Stimulated activated CD8-positive, alpha-beta memory T cell treated with anti-CD3 and anti-CD28 coated beads, Interleukin-7, amount 100 ng/mL, for 48 hours (primary cell): ENCODE measurements around the gene RPUSD3.
A peak's percentile ranks its signal among the peaks of the same experiment; 100 is the strongest.
"Not testable (repeated sequence)": the region's sequence is repeated elsewhere in the genome, so short reads cannot be mapped to it uniquely, and the experiment has no call there.

Experiments
- DNase-seq, 2 donors: peaks; one replicate each; pipeline ENCODE4 v3.0.0-alpha.2; 2020; ENCODE audit warnings: low read depth in 1 of 2; ENCODE audit errors: extremely low read depth in 1 of 2

Gene RPUSD3

DNA sequence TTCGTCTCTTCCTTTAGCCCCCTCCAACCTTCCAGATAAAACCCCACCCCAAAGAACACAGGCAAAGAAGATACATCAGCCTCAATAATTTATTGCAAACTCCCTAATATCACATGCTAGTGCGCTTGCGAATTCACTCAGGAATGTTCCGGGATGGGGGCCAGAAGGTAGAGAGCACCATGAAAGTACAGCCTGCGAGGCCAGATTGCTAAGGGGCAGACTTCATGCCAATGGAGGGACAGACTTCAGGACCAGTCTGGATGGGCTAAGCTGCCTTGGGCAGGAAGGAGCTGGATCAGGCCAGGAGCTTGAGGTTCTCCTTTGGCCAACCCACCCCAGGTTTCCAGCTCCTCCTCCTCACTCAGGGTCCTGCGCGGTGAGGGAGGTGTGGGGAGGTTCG lies 22.8 kb upstream of the RPUSD3 start:
- no peak for DNase-seq

DNA sequence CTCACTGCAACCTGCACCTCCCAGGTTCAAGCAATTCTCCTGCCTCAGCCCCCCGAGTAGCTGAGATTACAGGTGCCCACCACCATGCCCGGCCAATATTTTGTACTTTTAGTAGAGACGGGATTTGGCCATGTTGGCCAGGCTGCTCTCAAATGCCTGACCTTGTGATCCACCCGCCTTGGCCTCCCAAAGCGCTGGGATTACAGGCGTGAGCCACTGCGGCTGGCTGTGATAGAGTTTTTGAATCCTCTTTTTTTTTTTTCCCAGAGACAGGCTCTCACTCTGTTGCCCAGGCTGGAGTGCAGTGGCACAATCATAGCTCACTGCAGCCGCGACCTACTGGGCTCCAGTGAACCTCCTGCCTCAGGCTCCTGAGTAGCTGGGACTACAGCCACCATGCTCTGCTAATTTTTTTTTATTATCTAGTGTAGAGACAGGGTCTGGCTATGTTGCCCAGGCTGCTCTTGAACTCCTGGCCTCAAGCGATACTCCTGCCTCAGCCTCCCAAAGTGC lies 21.4 kb upstream of the RPUSD3 start:
- DNase-seq: not testable (repeated sequence)

DNA sequence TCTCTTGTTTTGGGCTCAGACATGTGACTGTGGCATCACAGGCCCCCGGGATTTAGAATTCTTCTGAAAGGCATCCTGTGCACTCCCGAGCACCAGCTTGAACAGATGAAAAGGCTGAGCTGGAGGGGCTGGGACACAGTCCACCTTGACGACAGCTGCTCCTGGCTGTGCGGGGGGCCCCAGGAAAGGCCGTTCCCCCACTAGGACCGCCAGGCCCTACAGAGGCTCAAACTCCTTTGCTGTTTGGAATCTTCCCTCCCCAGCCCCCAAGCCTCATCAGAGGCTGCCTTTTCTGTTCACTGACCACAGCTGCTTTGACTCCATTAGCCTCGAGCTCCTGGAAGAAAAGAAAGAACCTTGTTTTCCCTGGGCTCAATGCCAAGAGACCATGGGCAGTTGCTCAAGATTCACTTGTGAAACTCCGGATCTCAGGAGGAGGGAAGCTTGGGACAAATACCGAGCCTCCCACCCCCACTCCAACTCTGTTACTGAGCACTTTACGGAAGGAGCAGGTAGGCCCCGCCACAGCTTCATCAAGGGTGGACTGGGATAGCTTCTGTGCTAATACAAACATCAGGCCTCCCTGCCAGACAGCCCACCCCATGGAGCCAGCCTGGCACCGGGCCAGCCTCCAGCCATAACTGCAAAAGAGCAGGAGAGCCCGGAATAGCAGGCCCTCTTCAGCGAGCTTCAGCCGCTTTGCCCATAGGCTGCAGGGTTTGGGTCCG lies 20.6 kb upstream of the RPUSD3 start:
- no peak for DNase-seq

DNA sequence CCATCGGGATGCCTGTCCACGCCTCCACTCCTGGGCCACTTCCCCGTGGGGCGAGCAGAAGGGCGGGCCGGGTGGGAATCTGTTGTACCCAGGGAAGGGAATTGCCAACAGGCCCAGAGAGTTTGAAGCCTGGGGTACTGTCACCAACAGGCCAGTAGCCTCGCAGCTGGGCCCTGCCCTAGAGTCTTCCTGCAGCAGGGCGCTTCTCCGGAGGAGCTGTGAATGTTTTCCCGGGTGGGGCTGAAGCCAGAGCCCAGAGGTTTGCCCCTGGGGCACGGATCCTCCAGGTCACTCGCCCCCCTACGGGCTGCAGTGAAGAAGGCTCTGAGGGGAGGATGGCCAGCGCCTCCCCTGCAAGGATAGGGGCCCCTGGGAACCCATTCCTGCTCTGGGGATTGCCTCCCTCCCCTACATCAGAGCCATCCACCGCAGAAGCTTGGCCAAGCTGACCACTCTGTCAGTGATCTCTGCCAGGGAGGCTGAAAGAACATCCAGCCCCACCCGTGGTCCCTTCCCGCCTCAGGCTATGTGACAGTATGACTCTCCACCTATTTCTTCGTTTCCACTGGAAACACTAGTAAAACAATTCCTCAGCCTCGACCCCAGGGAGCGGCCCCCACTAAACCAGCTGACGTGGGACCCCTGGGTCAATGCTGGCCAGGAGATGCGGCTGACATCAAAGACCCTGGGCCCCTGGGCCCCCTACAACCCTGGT lies 19.4 kb upstream of the RPUSD3 start:
- DNase-seq: no peak

DNA sequence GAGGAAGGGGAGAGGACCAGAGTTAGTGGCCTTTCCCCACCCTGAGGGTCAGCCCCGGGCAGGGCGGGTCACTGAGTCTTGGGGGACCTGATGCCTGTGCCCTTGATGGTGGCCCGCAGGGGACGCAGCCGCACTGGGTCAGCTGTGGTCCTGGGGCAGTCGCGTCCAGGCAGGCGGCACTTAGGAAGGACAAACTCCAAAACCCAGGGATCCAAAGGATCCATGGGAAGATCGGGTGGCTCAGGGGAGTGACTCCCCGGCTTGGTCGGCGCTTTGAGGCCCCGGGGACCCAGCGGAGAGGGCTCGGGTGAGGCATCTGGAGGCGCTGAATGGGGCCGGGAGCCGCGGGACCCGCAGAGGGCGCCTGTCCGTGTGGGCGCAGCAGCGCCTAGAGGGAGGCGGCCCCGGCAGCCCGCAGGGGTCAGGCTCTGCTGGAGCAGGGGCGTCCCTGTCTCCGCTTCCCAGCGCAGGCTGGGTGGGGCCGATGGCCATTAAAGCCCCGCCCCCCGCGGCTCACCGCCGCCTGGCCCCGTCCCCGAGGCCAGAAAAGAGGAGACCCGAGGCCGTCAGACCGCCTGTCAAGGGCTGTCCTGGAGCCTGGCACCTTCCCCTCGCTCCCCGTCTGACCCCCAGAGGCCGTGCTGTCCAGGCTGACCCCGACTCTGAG lies 18.7 kb upstream of the RPUSD3 start:
- DNase-seq: peak; percentile 10 to 16

DNA sequence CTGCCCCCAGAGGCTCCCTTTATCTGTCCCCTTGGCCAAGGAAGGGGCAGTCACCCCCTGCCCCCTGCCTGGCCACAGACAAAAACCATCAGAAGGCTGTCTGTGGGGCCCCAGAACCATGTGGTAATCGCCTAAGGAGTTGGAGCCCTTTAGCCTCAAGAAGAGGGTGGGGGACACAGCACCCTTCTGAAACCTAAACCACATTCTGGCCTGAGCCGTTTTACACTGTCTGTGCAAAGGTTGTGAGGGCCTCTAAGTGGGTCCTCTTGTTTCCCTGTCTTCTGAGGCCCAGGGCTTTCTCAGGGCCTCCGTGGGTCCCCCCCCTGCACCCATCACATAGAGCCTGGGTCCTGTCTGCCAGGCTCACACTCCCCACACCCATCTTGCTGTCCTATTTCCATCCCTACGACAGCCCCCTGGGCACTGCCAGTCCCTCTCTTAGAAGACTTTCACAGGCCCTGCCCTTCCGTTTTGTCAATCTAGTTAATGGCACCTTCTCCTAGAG lies 17.9 kb upstream of the RPUSD3 start:
- no peak for DNase-seq

DNA sequence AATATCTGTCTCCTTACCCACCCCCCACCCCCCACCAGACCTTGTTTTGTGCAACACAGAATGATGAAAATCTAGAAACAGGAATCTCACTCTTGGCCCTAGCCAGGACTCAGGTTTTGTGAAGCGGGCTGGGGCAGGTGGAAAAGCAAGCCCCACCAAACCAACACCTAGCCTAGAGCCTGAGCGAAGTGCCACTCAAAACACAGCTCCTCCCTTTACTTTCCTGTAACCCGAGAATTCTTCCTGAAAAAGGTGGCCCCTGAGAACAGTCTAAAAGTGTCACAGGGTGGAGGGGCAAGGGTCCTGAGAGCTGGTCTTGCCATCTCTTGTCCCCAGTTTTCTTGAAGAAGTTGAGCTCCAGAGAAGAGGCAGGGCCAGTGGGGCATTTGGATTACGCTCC lies 17.4 kb upstream of the RPUSD3 start:
- DNase-seq: no peak

DNA sequence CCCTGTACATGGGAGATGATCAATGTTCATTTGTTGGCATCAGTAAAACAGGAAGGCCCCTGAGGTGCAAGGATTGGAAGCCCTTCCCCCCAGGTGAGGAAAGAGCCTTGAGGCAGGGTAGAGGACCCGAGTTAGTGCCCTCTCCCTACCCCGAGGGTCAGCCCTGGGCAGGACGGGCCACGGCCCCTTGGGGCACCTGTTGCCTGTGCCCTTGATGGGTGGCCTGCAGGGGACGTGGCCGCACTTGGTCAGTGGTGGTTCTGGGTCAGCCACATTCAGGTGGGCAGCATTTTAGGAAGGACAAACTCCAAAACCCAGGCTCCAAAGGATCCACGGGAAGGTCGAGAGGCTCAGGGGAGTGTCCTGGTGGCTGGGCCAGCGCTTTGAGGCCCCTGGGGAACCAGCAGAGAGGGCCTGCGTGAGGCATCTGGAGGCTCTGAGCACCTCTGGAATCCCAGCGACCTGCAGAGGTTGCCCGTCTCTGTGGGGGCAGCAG lies 15.8 kb upstream of the RPUSD3 start:
- no peak for DNase-seq

DNA sequence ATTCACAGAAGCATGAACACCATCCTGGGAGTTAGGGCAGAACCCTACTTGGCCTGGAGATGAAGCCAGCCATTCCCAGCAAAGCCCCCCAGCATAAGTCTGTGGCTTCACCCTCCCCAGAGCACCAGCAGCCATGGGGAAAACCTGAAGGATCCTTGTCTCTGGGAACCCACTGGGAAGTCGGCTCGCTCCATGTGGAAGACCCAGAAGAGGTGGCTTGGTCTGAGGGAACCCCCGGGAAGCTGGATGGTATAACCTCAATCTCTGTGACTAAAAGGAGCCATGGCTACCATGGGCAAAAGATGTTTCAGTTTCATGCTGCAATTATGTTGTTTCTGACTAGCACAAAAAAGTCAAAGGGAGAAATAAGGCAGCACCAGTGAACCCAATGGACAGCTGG lies 11.8 kb upstream of the RPUSD3 start:
- no peak for DNase-seq

DNA sequence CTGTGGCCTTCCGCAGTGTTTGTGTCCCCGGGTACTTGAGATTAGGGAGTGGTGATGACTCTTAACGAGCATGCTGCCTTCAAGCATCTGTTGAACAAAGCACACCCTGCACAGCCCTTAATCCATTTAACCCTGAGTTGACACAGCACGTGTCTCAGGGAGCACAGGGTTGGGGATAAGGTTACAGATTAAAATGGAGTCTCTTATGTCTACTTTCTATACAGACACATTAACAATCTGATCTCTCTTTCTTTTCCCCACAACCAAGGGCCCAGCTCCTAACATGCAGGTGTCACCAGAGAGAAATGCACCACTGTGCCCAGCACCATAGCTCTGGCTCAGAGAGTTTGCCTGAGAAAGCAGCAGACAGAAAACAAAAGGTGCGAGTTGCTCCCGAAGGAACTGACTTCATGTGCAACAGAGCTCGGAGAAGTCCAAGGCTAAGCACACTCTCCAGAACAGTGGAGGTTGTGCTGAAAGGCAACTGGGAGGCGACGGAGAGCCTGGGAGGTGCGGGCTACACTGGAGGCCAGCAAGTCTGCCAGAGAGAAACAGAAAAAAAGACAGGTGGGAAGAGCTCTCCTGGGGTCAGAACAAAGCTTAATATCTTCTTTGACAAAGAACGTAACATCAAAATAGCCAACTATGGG lies 10.6 kb upstream of the RPUSD3 start:
- not testable (repeated sequence) for DNase-seq

DNA sequence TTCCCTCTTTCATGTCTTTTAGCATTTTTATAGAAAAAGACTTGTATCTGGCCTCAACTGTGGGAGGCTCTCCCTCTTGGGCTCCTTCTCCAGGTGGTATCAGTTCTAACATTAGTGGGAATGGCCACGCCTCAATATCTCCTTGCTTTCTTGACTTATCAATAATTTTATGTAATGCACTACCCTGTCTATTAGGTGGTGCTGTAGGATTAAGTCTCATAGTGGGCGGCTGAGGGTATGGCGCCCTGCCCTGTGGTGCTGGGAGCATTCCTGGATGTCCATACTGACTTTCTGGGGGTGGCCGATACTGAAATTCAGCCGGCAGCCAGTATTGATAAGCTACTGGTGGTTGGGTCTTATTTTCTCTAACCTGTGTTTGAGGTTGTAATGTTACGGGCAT lies 8.7 kb upstream of the RPUSD3 start:
- DNase-seq: no peak

DNA sequence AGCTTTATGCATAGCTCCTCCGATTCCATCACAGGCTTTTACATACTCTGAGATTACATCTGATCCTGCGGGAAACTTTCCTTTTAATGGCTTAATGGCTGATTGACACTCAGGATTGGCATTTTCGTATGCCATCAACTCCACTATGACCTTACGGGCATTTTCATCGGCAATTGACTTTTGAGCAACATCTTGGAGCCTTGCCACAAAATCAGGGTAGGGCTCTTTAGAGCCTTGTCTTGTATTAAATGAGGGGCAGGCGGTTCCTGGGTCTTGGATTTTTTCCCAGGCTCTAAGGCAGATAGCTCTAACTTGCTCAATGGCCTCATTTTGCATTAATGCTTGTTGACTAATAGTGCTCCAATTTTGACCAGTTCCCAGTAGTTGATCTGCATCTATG lies 8.1 kb upstream of the RPUSD3 start:
- not testable (repeated sequence) for DNase-seq

DNA sequence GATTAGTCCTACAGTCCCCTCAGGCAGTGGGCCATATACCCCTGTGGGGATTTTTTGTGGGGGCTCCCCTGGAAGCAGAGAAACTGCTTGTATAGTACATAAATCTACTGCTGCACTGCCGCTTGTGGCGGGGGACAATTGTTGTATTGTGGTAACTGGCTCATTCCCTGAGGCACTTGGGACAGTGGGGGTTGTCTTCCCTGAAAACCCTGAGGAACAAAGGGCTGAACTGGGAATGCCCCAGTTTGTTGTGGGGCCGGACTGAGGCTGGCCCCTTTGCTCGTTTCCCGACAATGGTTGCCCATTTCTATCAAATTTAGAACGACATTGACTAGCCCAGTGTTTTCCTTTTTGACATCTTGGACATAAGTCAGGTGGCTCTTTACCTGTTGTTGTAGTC lies 7.6 kb upstream of the RPUSD3 start:
- not testable (repeated sequence) for DNase-seq

DNA sequence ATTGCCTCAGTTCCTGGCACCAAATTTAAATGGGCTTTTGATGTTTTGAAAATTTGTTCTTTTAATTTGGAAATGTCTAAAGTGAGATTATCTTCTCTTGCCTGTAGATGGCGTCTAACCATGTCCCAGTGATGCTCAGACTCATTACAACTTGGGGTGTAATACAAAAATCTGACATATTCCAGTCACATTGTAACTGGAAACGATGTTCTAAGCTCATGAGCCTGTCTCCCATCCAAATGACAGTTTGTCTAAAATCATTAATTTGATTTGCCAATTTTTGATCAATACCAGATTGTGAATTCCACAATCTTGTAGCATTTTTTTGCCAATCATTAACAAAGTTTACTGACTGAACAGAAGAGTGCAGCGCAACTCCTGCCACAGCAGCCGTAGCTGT lies 5.1 kb upstream of the RPUSD3 start:
- not testable (repeated sequence) for DNase-seq

DNA sequence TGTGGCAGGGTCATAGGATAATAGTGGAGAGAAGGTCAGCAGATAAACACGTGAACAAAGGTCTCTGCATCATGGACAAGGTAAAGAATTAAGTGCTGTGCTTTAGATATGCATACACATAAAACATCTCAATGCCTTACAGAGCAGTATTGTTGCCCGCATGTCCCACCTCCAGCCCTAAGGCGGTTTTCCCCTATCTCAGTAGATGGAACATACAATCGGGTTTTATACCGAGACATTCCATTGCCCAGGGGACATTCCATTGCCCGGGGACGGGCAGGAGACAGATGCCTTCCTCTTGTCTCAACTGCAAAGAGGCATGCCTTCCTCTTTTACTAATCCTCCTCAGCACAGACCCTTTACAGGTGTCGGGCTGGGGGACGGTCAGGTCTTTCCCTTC lies 4.1 kb upstream of the RPUSD3 start:
- not testable (repeated sequence) for DNase-seq

DNA sequence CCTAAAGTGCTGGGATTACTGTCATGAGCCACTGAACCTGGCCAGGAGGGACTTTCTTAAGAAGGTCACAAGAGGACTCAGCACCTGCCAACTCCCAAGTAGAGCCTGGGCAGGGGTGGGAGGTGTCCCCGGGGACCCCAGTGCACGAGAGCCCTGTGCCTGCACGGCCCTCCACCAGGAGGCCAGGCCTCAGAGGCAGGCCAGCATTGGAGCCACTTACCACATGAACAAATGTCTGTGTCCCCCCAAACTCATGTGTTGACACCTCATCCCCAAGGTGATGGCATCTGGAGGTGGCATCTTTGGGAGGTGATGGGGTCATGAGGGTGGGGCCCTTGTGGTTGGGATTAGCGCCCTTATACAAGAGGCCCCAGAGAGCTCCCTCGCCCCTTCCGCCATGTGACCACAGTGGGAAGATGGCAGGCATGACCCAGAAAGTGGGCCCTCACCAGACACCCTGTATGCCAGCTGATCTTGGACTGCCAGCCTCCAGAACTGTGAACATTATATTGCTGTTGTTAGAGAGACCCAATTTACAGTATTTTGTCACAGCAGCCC lies 3.2 kb upstream of the RPUSD3 start:
- no peak for DNase-seq

DNA sequence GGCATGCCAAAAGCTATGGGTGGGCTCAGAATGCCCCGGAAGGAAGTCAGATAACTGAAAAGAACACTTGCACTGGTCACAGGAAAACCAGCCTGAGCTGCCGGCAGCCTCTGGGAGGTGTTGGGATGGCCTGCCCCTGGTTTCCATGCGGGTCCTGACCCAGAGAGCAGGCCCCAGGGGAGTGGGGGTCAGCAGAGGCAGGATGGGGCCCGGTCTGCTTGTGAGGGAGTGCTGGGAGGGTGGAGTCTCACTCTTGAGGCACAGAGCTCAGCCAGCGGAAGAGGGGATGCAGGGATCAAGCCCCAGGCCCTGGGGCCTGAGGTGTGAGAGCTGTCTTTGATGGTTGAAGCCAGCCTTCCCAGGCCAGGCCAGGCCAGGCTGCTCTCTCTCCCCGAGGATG lies 2.4 kb upstream of the RPUSD3 start:
- DNase-seq: no peak

DNA sequence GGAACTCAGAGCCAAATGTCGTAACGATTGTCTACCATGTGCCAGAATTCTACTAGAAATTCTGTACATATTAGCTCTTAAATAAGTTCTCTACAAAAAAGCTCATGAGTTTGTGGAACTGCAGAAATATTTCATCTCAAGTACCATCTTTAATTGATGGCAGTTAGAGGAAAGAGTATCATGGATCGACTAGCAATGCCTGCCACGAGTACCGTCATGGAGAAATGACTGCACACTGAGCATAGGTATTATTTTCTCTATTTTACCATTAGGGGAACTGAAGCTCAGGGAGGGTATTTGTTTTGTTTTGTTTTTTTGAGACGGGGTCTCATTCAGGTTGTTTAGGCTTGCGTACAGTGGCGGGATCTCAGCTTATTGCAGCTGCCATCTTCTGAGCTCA lies 2.8 kb downstream of the RPUSD3 start:
- no peak for DNase-seq

DNA sequence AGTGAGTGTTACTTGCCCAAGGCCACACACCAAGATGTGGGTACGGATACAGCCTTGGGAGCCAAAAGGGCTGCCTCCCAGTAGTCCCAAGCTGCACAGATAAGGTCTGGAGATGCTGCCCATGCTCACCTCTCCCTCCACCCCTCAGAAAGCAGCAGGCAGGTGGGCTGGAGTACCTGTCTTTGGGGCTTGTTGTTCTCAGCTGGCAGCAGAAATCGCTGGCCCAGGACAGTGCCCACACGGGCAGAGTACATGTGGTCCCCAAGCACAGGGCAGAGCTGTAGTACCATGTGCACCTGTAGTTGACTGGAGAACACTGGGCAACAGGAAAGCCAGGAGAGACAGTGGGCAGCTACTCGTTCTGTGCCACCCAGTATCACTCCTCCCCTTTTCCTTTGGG lies 5.0 kb downstream of the RPUSD3 start:
- no peak for DNase-seq

DNA sequence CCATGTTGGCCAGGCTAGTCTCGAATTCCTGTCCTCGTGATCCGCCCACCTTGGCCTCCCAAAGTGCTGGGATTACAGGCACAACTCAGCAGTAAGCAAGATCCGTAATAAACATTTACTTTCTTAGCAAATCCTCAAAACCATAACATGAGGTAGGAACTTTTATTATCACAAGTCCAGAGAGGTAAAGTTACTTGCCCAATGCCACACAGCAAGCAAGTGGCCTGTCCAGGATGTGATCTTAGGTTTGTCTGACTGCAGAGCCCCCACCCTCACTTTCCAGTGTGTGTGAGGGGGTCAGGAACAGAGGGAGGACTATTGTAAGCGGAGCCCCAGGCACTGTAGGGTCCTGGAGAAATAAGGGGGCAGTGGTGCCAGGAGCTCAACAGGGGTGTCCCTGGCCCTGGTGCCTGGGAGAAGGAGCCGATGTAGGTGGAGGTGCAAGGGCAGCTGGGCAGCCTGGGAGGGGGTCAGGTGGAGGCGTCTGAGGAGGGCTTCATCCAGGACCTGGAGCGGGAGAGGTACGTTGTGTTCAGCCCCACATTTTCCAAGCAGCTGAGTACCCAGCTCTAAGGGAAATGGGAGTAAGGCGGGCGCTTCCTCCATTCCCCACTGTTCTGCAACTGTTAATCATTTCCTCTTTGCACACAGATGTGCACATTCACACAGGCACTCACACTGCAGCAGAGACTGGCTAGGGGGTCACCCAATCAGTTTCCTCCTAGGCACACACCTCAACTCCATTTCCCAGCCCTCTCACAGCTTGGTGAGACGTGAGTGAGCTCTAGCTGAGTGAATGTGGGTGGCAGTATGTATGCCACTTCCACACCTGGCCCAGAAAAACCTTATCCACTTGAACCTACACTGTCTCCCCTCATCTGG lies 5.9 kb downstream of the RPUSD3 start:
- no peak for DNase-seq
